GM18517 (cell line): ENCODE data around the gene WHAMM.
"Not testable (repeated sequence)": the region's sequence is repeated elsewhere in the genome, so short reads cannot be mapped to it uniquely, and the experiment has no call there.

Experiments used
- ATAC-seq: cut with Tn5 transposase; IDR thresholded peaks from one replicate; pipeline ENCODE4 v1.9.1; 2021; ENCODE audit warnings: mild to moderate bottlenecking, moderate library complexity; ENCODE audit not compliant: unreplicated experiment

The WHAMM gene

DNA sequence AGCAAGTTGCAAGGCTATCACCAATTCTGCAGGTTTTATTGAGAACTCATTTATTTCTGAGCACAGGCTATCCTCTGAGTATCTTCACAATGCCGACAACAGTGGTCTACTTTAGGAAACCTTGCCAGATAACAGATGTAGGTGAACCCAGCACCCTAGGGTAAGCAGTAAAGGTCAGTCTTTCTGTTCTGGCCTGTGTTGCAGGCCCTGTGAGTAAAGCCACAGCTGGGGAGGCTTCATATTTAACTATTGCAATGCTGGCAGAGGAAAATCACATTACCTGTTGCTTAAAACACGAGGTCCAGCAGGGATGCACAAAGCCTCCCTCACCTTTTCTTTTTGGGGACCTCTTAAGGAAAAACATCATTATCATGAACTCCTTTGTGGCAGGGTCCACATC is 55.5 kb downstream of the WHAMM start:
- ATAC-seq = no peak

DNA sequence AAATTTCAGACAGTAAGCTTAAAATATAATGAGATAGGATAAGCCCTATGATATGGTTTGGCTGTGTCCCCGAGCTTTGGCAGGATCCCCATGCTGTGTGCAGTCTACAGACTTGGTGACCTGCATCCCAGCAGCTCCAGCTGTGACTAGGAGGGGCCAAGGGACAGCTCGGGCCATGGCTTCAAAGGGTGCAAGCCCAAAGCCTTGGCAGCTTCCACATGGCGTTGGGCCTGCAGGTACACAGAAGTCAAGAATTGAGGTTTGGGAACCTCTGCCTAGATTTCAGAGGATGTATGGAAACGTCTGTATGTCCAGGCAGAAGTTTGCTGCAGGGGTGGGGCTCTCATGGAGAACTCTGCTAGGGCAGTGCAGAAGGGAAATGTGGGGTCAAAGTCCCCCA is 56.2 kb downstream of the WHAMM start:
- ATAC-seq = not testable (repeated sequence)

DNA sequence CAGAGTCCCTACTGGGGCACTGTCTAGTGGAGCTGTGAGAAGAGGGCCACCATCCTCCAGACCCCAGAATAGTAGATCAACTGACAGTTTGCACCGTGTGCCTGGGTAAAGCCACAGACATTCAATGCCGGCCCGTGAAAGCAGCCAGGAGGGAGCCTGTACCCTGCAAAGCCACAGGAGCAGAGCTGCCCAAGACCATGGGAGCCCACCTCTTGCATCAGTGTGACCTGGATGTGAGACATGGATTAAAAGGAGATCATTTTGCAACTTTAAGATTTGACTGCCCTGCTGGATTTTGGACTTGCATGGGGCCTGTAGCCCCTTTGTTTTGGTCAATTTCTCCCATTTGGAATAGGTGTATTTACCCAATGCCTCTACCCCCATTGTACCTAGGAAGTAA is 56.6 kb downstream of the WHAMM start:
- ATAC-seq = not testable (repeated sequence)

GRCh38 chr15:82870727-82871320 is 61.4 kb downstream of the WHAMM start:
- ATAC-seq = no peak

DNA sequence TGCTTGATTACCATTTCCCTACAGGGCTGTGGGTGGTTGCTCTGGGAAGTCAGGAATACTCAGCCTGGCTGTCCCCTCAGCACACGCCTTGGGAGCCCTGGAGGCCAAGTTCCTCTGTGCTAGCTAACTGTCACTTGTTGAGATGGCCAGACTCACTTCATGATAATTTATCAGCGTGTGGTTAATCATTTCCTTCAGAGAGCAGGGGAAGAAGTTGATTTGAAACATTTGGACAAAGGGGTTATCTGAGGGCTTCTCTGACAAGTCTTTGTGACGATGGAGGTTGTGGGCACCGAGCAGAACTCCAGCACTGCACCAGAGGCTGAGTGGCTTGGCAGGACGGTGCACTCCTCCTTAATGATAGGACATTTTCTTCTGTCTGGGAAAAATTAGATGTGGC is 61.9 kb downstream of the WHAMM start:
- ATAC-seq = no peak

DNA sequence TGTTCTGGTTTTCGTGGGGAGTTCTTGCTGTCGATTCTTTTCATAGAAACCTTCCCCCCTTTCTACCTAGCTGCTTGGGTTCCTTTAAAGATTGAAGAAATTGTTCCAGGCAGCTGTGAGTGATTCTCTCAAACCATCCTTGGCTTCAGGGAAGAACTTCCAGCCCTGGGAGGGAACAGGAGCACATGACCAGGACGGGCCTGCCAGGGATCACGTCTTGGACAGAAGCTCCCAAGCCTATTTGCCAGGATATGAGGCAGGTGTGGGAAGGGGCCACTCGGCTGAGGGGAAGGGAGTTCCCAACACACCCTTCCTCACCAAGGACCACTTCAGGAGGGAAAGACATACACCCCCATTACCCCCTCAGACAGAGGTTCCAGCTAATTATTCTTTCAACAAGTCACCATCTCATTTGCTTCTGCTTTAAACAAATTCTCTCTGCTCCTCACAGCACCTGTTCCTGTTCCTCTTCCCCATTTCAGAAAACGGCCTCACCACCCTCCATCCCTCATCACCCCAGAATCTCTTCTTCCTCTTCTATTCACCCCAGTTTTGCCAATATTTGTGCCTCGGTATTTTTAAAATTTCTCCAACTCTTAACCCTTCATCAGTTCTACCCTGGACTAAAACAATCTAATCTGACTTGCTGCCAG is 62.5 kb downstream of the WHAMM start:
- no peak for ATAC-seq

DNA sequence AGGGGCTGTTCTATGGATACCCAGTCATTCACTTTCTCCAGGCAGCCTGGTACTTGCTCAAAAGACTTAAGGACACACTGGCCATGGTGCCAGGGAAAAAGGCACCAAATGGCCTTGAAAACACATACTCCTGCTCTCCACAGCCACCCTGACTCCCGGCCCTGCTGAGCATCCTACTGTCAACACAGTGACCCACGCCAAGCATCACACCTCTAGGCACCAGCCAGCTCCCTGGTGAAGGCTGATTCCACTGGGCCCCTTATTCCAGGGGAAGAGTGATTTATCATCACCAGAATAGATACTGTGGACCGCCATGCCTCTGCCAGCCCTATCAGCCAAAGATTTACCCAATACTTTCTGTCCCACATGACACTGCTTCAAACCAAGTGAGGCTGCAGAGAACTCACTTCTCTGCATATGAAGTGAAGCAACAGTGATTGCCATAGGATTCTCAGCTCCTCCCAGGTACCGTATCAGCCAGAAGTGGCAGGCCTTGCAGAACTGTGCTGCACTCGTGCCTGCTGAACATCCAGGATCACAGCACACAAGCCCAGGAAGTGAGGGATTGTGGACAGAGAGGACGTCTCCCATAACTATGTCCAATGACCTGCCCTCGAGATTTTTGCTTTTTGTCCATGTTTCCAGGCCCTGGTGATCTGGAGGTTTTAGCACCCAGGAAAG is 63.7 kb downstream of the WHAMM start:
- no peak for ATAC-seq

- ATAC-seq = no peak
Measured at GRCh38 chr15:82874267-82874666, 64.8 kb downstream of the WHAMM start.

DNA sequence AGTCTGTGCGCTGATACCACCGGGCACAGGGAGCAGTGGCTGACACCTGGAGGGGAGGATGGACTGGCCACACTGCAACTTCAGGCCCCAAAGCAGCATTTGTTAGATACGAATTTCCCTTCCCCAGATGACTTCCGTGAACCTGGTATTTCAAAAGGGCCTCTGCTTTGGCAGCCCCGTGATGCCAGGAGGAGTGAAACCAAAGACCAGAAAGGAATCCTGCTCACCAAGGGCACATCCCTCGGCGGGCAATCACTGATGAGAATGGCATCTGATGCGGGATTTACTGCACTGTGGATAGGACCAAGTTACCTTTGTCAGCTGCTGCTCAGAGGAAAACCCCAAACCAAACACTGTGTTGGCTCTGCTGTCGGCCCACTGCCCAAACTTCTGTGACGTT is 65.5 kb downstream of the WHAMM start:
- no peak for ATAC-seq

DNA sequence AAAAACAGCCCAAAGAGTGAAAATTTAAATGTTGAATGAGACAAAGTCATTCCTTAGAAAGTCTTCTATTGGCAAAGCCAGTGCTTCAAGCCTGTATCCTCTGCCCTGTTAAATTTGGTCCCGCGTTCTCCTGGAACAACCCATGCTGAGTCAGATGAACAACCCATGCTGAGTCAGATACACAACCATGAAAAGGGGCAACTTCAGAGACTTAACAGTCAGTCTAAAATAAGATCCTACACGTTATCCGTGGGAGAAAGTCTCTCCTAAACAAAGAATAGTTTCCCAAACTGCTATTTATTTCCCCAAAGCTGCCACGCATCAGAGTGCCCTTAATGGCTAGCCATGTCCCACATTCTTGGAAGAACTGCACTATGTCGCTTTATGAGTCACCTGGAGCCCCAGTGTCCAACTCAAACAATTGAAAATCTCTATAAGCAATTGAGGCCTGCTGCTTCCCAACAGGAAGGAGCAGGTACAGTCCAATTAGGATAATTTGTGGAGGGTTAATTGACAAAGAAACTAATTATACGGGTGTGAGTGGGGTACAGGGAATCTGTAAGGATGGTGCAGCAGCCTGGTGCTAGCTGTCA is 66.1 kb downstream of the WHAMM start:
- ATAC-seq = no peak

- ATAC-seq = no peak
Measured at GRCh38 chr15:82877825-82878224, 68.4 kb downstream of the WHAMM start.

- no peak for ATAC-seq
Measured at GRCh38 chr15:82878325-82878724, 68.9 kb downstream of the WHAMM start.

DNA sequence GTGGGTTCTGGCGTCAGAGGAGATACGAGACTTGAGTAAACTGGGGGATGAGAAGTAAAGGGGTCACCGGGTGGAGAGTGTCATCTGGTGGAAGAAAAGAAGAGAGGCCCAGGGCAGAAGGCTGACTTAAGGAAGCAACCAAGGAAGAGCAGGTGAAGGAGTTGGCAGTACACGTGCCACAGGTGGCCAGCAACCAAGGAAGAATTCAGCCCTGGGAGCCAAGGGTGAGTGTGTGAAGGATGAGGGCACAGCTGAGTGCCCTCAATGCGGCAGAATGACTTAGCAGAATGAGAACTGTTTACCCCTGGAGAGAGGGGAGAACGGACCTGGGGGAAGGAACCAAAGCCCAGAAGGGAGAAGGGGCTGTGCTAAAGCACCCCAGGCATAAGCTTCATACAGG is 71.3 kb downstream of the WHAMM start:
- ATAC-seq = no peak

DNA sequence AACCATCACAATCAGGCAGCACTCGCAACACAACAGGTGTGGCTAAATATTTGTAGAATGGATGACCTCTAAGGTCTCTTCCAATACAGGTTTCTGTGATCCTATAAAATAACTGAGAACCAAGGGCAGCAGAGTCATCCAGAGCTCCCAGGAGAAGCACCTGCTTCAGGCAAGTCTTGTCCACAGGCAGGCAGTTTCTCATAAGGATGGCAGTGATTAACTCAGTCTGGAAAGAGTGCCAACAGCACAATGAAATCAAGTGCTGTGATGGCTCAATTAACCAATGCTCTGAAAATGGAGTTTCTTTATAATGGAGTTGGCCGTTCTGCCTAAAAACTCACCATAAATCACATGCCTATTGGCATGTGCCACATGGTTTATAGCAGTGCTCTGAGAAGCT is 72.3 kb downstream of the WHAMM start:
- no peak for ATAC-seq

GRCh38 chr15:82882273-82882928 is 73.0 kb downstream of the WHAMM start:
- ATAC-seq = no peak
